ENCODE results near the gene CMSS1.

The CMSS1 gene

GRCh38 chr3:99918715-99919114 is 101.1 kb downstream of the CMSS1 start:
- TF ChIP-seq CTCF (IDR thresholded peaks at IDR 0.05; ENCODE audit: low read depth, low read length, missing control alignments) = no peak
- no peak for DNase-seq (ENCODE audit: low read depth)
- H3K4me3 ChIP-seq (ENCODE audit: low read depth, low read length) = no peak overlapping the region

DNA sequence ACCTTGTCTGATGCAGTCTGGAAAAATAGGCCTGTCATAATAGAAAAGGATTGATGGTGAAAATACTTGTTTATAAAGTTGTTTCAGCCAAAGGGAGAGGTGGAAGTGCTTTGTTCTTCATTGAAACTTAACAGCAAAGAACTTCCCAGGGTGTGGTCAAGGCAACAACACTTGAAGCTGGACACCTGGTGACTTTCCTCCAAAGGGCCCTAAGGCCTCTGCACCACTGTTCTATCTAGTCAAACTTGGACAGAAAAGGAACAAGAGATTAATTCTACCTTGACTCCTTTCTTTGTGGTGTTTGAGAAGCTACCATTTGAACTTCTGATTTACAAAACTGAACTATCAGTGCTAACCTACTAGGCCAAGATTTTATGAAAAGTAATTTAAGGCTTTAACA is 102.0 kb downstream of the CMSS1 start:
- no peak overlapping the region for H3K4me3 ChIP-seq (ENCODE audit: low read depth, low read length)
- DNase-seq (ENCODE audit: low read depth) = no peak
- TF ChIP-seq CTCF (IDR thresholded peaks at IDR 0.05; ENCODE audit: low read depth, low read length, missing control alignments) = no peak

DNA sequence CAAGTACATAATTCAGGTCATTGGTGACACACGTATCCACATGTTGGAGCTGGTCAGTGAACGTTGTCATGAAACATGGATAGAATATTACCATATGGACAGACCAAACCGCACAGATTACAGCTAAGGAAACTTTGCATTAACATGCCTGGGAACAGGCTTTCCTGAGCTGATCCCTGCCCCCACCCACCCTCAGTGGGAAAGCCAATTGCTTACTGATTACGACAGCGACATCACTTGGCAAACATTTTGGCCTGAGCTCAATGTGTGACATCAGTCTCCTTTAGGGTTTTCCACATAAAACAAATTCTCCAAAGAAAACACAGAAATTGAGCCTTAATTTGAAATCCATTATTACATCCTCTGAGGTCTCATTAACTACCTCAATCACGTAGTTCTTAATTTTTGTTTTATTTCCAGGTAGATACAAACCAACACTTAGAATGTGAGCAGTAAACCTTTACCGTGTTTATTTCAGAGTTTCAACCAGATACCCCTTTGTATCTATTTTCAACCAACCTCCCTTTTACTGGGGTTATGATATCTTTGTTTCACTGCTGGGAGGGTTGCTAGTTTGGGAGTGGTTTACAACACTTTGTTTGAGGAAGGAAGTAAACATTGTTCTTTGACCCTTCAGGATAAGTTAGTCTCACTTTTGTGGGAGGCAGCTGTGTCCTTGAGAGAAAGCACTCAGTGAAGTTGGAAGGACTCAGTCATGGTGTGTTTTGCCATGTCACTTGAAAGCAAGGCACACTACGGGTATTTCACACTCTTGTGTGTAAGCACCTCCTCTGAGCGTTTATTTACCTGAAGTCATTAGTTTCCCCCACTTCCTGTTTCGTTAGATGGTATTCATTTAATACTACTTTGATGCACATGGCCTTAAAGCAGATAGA is 103.1 kb downstream of the CMSS1 start:
- no peak for DNase-seq (ENCODE audit: low read depth)
- no peak overlapping the region for H3K4me3 ChIP-seq (ENCODE audit: low read depth, low read length)
- TF ChIP-seq CTCF (IDR thresholded peaks at IDR 0.05; ENCODE audit: low read depth, low read length, missing control alignments) = no peak

DNA sequence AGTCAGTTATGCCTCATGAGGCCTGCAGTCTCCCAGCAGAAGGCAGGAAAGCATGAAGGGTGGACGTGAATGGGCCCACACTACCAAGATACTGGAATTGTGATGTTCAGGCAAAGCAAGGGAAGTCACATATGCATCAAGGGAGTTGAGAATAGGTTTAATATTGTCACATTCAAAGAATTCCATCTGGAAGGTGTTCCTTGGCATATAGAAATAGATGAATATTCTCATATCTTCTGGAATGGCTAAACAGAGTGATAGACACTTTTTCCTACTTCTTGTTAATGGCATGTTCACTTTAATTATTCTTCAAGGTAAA is 103.7 kb downstream of the CMSS1 start:
- no peak overlapping the region for H3K4me3 ChIP-seq (ENCODE audit: low read depth, low read length)
- no peak for DNase-seq (ENCODE audit: low read depth)
- TF ChIP-seq CTCF (IDR thresholded peaks at IDR 0.05; ENCODE audit: low read depth, low read length, missing control alignments) = no peak

DNA sequence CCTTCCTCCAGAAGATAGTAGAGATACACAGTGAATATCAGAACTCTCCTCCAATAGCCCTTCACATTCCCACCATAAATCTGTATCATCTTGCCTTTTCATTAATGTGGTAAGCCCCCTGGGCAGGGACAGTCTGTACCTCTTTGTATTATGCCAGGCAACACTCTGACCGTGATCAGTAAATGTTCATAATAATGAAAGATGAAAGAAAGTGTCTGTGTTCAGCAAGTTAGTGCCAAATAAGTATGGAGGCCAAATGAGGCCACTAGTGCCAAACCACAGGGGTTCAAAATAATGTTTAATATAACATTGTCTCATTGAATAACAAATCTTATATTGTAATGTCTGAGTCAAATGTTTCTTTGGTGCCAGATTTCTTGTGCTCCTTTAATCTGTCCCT is 104.3 kb downstream of the CMSS1 start:
- no peak for TF ChIP-seq CTCF (IDR thresholded peaks at IDR 0.05; ENCODE audit: low read depth, low read length, missing control alignments)
- DNase-seq (ENCODE audit: low read depth) = no peak
- H3K4me3 ChIP-seq (ENCODE audit: low read depth, low read length) = no peak overlapping the region

DNA sequence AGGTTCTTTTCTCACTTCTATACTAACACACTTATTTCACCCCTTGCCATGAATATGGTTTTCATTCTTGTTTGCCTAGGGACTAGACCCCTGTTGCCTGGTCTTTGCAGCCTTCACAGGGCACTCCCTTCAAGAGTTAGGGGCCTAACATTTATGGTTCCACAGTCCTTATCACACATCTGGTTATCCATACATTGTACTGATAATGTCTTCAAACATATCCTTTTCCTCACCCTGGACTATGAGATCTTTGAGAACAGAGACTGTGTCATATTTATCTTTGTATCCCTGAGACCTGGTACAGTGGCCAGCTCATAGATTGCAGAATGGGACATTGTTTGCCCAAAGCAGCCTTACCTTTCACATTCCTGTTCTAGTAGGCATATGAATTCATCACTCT is 106.2 kb downstream of the CMSS1 start:
- TF ChIP-seq CTCF (IDR thresholded peaks at IDR 0.05; ENCODE audit: low read depth, low read length, missing control alignments) = no peak
- no peak for DNase-seq (ENCODE audit: low read depth)
- no peak overlapping the region for H3K4me3 ChIP-seq (ENCODE audit: low read depth, low read length)
